Ectodermal cell (in vitro differentiated cells): ENCODE results near the gene PYGL.

Experiments
- H3K27ac ChIP-seq: 2 replicates; pipeline ENCODE4 v1.7.0; 2013; ENCODE audit warnings: mild to moderate bottlenecking, low read depth, low read length; ENCODE audit not compliant: insufficient read depth, poor library complexity, severe bottlenecking
- H3K27me3 ChIP-seq: 2 replicates; pipeline ENCODE4 v1.7.0; 2013; ENCODE audit warnings: mild to moderate bottlenecking, low read length; ENCODE audit not compliant: insufficient read depth, control insufficient read depth, poor library complexity, severe bottlenecking
- H3K36me3 ChIP-seq: one replicate; pipeline ENCODE4 v1.7.0; 2013; ENCODE audit warnings: low read length; ENCODE audit not compliant: control insufficient read depth, insufficient read depth
- H3K4me1 ChIP-seq: one replicate; pipeline ENCODE4 v1.7.0; 2013; ENCODE audit warnings: low read length; ENCODE audit not compliant: control insufficient read depth, insufficient read depth
- H3K4me3 ChIP-seq: 2 replicates; pipeline ENCODE4 v1.7.0; 2013; ENCODE audit warnings: low read depth, low read length, control low read depth; ENCODE audit not compliant: insufficient read depth
- H3K9me3 ChIP-seq: 2 replicates; pipeline ENCODE4 v1.7.0; 2013; ENCODE audit warnings: mild to moderate bottlenecking, low read length, moderate library complexity; ENCODE audit not compliant: control insufficient read depth
- WGBS, 2 experiments: methylation state at CpG; one replicate each; pipeline ENCODE4 v1.1.7; 2013; ENCODE audit warnings: missing lambda C conversion rate in 2 of 2; 5-methylcytosine and 5-hydroxymethylcytosine counted together

PYGL gene

DNA sequence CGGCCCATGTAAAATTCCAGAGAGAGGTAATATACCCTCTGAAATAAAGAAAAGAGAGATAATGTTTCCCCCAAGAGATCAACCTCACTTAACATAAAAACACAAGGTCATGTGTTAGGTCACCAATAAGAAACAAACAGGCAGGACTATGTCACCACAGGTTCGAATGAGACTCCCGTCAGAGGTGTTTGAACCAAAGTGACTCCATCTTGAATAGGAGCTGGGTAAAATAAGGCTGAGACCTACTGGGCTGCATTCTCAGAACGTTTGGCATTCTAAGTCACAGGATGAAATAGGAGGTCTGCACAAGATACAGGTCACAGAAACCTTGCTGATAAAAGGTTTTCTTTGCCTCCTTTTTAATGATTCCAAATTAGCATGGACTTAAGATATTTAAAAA lies 6.5 kb downstream of the PYGL start:
- H3K27ac ChIP-seq: no peak overlapping the region
- 86 to 92% methylated on average over 4 of the region's 4 CpGs for WGBS, 2 experiments
- no peaks in the 10 kb centered on the region for H3K4me1 ChIP-seq
- H3K4me3 ChIP-seq: no peak overlapping the region
- H3K27me3 ChIP-seq: no peaks in the 10 kb centered on the region
- no peaks in the 10 kb centered on the region for H3K36me3 ChIP-seq
- no peaks in the 10 kb centered on the region for H3K9me3 ChIP-seq

DNA sequence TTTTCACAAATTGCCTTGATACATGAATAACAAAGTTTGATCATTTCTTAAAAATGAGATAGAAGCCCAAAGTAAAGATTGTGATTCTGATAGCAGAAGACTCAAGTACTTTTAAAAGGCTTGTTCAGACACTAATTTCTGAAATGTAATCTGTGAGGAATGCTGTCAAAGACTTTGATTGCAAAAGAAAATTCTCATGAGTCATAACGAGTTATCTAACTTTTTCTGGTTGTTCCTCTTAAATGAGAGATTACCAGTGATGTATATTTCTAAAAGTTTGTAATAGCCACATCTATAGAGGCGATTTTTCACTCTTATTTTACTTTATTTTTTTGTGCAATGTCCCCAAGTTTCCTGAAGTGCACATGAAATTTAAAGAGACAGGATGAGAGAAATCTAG lies 7.0 kb downstream of the PYGL start:
- H3K4me1 ChIP-seq: no peaks in the 10 kb centered on the region
- no peak overlapping the region for H3K4me3 ChIP-seq
- 90 to 98% methylated on average over 2 of the region's 2 CpGs for WGBS, 2 experiments
- H3K27ac ChIP-seq: no peak overlapping the region
- no peaks in the 10 kb centered on the region for H3K36me3 ChIP-seq
- H3K27me3 ChIP-seq: no peaks in the 10 kb centered on the region
- H3K9me3 ChIP-seq: no peaks in the 10 kb centered on the region

- H3K9me3 ChIP-seq: no peaks in the 10 kb centered on the region
- 89% methylated on average over 2 of the region's 2 CpGs; no CpG with 5 or more reads in 1 of the 2 experiments for WGBS, 2 experiments
- H3K4me3 ChIP-seq: no peak overlapping the region
- no peak overlapping the region for H3K27ac ChIP-seq
- no peaks in the 10 kb centered on the region for H3K36me3 ChIP-seq
- H3K4me1 ChIP-seq: no peaks in the 10 kb centered on the region
- no peaks in the 10 kb centered on the region for H3K27me3 ChIP-seq
These were observed 7.4 kb downstream of the PYGL start for GRCh38 chr14:50936882-50937281.

DNA sequence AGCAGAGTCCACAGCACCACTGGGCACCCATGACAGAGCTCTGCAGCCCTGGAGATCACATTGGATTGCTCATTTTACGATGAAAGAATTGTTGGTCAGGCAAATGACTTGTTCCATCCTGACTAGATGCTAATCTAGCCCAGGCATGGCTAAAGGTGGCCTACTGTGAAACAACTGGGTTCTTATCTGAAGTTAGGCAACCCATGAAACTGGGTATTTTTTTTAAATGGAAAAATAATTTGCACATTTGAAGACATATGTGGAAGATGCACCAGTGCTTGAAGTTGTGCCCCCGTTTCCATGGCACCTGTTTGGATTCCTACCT lies 8.3 kb downstream of the PYGL start:
- 78 to 80% methylated on average over 2 of the region's 2 CpGs for WGBS, 2 experiments
- H3K27me3 ChIP-seq: no peaks in the 10 kb centered on the region
- no peaks in the 10 kb centered on the region for H3K4me1 ChIP-seq

DNA sequence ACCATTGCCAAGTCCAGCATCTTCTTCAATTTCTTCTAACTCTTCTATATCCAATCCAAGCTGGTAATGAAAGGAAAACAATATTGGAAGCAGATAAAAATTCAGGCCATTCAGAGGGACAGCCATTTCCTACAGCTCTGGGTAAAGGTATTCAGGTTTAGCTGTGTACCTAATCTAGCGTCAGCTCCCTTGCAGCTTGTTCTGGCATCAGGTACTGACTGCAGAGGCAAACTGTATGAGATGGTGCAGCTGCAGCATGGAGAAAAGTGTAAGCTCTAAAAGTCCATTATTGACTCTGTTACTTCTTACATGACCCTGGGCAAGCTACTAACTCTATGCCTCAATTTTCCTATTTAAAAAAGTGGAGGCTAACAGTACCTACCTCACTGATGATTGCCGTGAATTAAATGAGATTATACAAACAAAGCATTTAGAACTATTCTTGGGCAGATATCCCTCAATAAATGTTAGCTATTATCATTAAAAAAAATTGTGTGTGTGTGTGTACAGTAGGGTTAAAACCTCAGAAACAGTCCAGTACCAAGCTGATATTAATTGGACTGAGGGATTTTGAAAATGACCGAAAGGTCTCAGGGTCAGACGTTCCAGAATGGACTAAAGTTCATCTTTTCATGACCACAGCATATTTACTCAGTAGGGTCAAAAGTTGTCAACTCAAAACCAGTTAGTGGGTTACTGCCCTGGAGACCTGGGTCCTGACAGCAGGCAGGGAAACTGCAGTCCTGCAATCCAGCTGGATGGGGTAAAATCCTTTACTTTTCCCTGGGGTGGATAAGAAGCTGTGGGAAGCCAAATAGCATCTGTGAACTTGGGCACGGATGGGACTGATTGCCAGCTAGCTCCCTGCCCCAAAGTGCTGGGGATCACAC lies 8.9 kb downstream of the PYGL start:
- no peaks in the 10 kb centered on the region for H3K4me1 ChIP-seq
- 78 to 88% methylated on average over 5 of the region's 5 CpGs for WGBS, 2 experiments
- no peaks in the 10 kb centered on the region for H3K9me3 ChIP-seq

More for the DNA sequence above, 8.3 kb downstream of the PYGL start:
- Histone ChIP-seq H3K4me3 (no peak overlapping the region), H3K27ac (no peak overlapping the region), H3K9me3 (no peaks in the 10 kb centered on the region), H3K36me3 (peaks cover 3% of the 10 kb centered on the region)

GRCh38 chr14:50932592-50933495 lies 11.4 kb downstream of the PYGL start:
- Histone ChIP-seq H3K9me3 (no peaks in the 10 kb centered on the region), H3K27me3 (no peaks in the 10 kb centered on the region), H3K36me3 (peaks cover 4% of the 10 kb centered on the region), H3K4me3 (no peak overlapping the region), H3K27ac (peak overlapping the region; percentile 33), H3K4me1 (no peaks in the 10 kb centered on the region)
- WGBS, 2 experiments: 79 to 86% methylated on average over 4 of the region's 4 CpGs

More for the DNA sequence above, 8.9 kb downstream of the PYGL start:
- Histone ChIP-seq H3K27ac (no peak overlapping the region), H3K4me3 (no peak overlapping the region), H3K27me3 (no peaks in the 10 kb centered on the region), H3K36me3 (peaks cover 4% of the 10 kb centered on the region)

- Histone ChIP-seq H3K27me3 (no peaks in the 10 kb centered on the region), H3K9me3 (no peaks in the 10 kb centered on the region), H3K36me3 (peaks cover 4% of the 10 kb centered on the region), H3K4me1 (no peaks in the 10 kb centered on the region), H3K4me3 (no peak overlapping the region), H3K27ac (no peak overlapping the region)
- WGBS, 2 experiments: 85 to 97% methylated on average over 1 of the region's 1 CpG
These were observed 12.1 kb downstream of the PYGL start for GRCh38 chr14:50932156-50932555.

GRCh38 chr14:50931559-50931958 lies 12.7 kb downstream of the PYGL start:
- peaks cover 4% of the 10 kb centered on the region for H3K36me3 ChIP-seq
- no peaks in the 10 kb centered on the region for H3K27me3 ChIP-seq
- 92% methylated on average over 3 of the region's 3 CpGs for WGBS, 2 experiments
- no peak overlapping the region for H3K27ac ChIP-seq
- no peaks in the 10 kb centered on the region for H3K9me3 ChIP-seq
- no peaks in the 10 kb centered on the region for H3K4me1 ChIP-seq
- H3K4me3 ChIP-seq: no peak overlapping the region

- Histone ChIP-seq H3K27ac (no peak overlapping the region), H3K9me3 (no peaks in the 10 kb centered on the region), H3K27me3 (no peaks in the 10 kb centered on the region), H3K4me1 (no peaks in the 10 kb centered on the region), H3K4me3 (no peak overlapping the region), H3K36me3 (peaks cover 4% of the 10 kb centered on the region)
- 98 to 100% methylated on average over 2 of the region's 2 CpGs for WGBS, 2 experiments
These were observed 14.8 kb downstream of the PYGL start for GRCh38 chr14:50929506-50929905.

GRCh38 chr14:50928002-50928635 lies 16.2 kb downstream of the PYGL start:
- WGBS, 2 experiments: 94 to 95% methylated on average over 6 of the region's 6 CpGs
- H3K27ac ChIP-seq: no peak overlapping the region

More at GRCh38 chr14:50928002-50928635, 16.2 kb downstream of the PYGL start:
- H3K36me3 ChIP-seq: peaks cover 4% of the 10 kb centered on the region
- no peaks in the 10 kb centered on the region for H3K9me3 ChIP-seq
- H3K27me3 ChIP-seq: no peaks in the 10 kb centered on the region
- no peaks in the 10 kb centered on the region for H3K4me1 ChIP-seq
- no peak overlapping the region for H3K4me3 ChIP-seq
